KMS-11 (cell line): ENCODE data around the gene MAP3K6.

Experiments
- H2AFZ ChIP-seq: fragments of 200-600 bp; sonication (generic); 2 replicates; pipeline ENCODE4 v1.6.1; 2016; ENCODE audit warnings: antibody characterized with exemption, mixed run types, low read depth
- H3K27ac ChIP-seq: fragments of 200-600 bp; sonication (generic); 2 replicates; pipeline ENCODE4 v1.6.1; 2016; ENCODE audit warnings: mild to moderate bottlenecking, mixed run types
- H3K27me3 ChIP-seq: fragments of 200-600 bp; sonication (generic); 2 replicates; pipeline ENCODE4 v1.6.1; 2017; ENCODE audit warnings: mild to moderate bottlenecking, low read depth, mixed run types, moderate library complexity; ENCODE audit not compliant: insufficient read depth
- H3K36me3 ChIP-seq: fragments of 200-600 bp; sonication (generic); 2 replicates; pipeline ENCODE4 v1.6.1; 2017; ENCODE audit warnings: mild to moderate bottlenecking, mixed run types; ENCODE audit not compliant: insufficient read depth
- H3K4me1 ChIP-seq: fragments of 200-600 bp; sonication (generic); 2 replicates; pipeline ENCODE4 v1.6.1; 2016; ENCODE audit warnings: mild to moderate bottlenecking, low read depth, mixed run types; ENCODE audit not compliant: poor library complexity, severe bottlenecking
- H3K4me2 ChIP-seq: fragments of 200-600 bp; sonication (generic); 2 replicates; pipeline ENCODE4 v1.7.0; 2016; ENCODE audit warnings: mild to moderate bottlenecking, mixed run types
- H3K4me3 ChIP-seq: fragments of 200-600 bp; sonication (generic); IDR thresholded peaks from 2 replicates; pipeline ENCODE4 v1.6.1; 2017; ENCODE audit warnings: low read depth, low read length, mixed read lengths; ENCODE audit not compliant: insufficient read depth
- H3K79me2 ChIP-seq: fragments of 200-600 bp; sonication (generic); 2 replicates; pipeline ENCODE4 v1.6.1; 2016; ENCODE audit warnings: low read depth, mixed run types; ENCODE audit not compliant: insufficient read depth
- H3K9ac ChIP-seq: fragments of 200-600 bp; sonication (generic); 2 replicates; pipeline ENCODE4 v1.6.1; 2016; ENCODE audit warnings: mild to moderate bottlenecking, mixed run types
- H4K20me1 ChIP-seq: fragments of 200-600 bp; sonication (generic); 2 replicates; pipeline ENCODE4 v1.6.1; 2016; ENCODE audit warnings: mild to moderate bottlenecking, mixed run types; ENCODE audit not compliant: insufficient read depth
- TF ChIP-seq, protein P1 (sequence below): fragments of 200-600 bp; sonication (generic); conservative IDR thresholded peaks from 2 replicates; pipeline ENCODE4 v1.6.1; 2017; ENCODE audit warnings: low read depth, mild to moderate bottlenecking, antibody characterized with exemption, low read length, moderate library complexity, mixed read lengths

The MAP3K6 gene

DNA sequence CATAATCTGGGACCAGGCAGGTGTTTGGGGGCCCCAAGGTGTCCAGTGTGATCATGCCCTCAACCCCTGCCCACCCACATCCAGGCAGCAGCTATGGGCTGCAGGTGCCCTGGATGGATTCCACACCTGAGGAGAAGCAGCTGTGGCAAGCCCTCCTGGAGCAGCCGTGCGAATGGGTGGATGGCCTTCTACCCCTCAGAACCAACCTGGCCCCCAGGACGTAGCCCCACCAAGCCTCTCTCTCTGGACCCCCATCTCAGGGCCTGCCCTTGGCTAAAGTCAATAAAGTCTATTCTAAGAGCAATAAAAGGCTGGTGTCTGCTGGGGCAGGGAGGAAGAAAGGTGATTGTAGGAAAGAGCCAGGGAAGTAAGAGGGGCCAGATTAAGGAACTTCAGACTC, 13.1 kb downstream of the MAP3K6 start:
- H3K27me3 ChIP-seq = no peaks in the 10 kb centered on the region
- H4K20me1 ChIP-seq = no peaks in the 10 kb centered on the region
- peaks cover 7% of the 10 kb centered on the region for H3K4me1 ChIP-seq
- no peaks in the 10 kb centered on the region for H3K79me2 ChIP-seq
- TF ChIP-seq, protein P1, sequence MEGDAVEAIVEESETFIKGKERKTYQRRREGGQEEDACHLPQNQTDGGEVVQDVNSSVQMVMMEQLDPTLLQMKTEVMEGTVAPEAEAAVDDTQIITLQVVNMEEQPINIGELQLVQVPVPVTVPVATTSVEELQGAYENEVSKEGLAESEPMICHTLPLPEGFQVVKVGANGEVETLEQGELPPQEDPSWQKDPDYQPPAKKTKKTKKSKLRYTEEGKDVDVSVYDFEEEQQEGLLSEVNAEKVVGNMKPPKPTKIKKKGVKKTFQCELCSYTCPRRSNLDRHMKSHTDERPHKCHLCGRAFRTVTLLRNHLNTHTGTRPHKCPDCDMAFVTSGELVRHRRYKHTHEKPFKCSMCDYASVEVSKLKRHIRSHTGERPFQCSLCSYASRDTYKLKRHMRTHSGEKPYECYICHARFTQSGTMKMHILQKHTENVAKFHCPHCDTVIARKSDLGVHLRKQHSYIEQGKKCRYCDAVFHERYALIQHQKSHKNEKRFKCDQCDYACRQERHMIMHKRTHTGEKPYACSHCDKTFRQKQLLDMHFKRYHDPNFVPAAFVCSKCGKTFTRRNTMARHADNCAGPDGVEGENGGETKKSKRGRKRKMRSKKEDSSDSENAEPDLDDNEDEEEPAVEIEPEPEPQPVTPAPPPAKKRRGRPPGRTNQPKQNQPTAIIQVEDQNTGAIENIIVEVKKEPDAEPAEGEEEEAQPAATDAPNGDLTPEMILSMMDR = no peak
- H3K36me3 ChIP-seq = no peaks in the 10 kb centered on the region
- H3K4me2 ChIP-seq = no peak overlapping the region
- H3K4me3 ChIP-seq = no peak overlapping the region
- H2AFZ ChIP-seq = no peak overlapping the region
- no peak overlapping the region for H3K27ac ChIP-seq
- H3K9ac ChIP-seq = no peak overlapping the region

DNA sequence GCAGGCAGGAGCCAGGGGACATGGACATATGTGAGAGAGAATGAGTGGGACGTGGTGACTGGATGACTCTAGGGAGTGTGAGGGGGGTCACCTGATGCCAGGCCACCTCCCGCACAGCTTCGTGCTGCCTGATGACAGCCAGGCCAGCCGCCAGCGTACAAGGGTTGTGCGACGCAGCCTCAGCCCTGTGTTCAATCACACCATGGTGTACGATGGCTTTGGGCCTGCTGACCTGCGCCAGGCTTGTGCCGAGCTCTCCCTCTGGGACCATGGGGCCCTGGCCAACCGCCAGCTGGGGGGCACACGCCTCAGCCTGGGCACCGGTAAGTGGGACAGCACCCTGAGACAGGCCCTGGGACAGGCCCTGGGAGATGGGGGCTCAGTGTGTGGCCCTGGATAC, 13.6 kb downstream of the MAP3K6 start:
- TF ChIP-seq, protein P1 = no peak
- H3K4me3 ChIP-seq = no peak overlapping the region
- H3K27me3 ChIP-seq = no peaks in the 10 kb centered on the region
- no peak overlapping the region for H3K27ac ChIP-seq
- H3K4me2 ChIP-seq = no peak overlapping the region
- no peak overlapping the region for H3K9ac ChIP-seq
- no peak overlapping the region for H2AFZ ChIP-seq
- no peaks in the 10 kb centered on the region for H4K20me1 ChIP-seq
- H3K79me2 ChIP-seq = no peaks in the 10 kb centered on the region
- no peaks in the 10 kb centered on the region for H3K36me3 ChIP-seq
- peaks cover 7% of the 10 kb centered on the region for H3K4me1 ChIP-seq

DNA sequence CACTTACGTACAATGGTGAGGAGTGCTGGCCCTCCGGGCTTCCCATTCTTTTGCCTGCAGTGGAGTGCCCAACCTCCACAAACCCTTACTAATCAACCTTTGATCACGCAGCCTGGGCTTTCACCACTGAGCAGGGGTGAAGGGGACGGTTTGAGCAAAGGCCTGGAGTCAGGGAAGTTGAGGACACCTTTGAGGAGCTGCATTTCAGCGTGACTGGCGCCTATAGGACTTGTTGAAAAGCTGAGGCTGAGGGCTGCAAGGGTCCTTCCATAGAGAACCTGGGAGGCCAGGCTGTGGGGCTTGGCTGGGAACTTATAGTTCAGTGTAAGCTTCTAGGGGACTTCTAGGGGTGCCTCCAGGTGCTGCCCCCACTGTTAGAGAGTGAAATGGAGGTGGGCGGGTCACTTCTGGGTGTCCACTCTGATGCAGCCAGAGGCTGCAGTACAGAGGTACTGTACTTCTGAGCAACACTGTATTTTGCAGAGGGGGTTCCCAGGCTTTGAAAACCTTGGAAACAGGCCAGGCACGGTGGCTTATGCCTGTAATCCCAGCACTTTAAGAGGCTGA, 15.1 kb downstream of the MAP3K6 start:
- Histone ChIP-seq H3K4me2 (no peak overlapping the region), H3K4me3 (no peak overlapping the region), H3K4me1 (no peaks in the 10 kb centered on the region), H3K27ac (no peak overlapping the region), H4K20me1 (no peaks in the 10 kb centered on the region), H3K9ac (no peak overlapping the region), H3K36me3 (no peaks in the 10 kb centered on the region), H2AFZ (no peak overlapping the region), H3K79me2 (no peaks in the 10 kb centered on the region), H3K27me3 (no peaks in the 10 kb centered on the region)
- TF ChIP-seq, protein P1 = no peak

DNA sequence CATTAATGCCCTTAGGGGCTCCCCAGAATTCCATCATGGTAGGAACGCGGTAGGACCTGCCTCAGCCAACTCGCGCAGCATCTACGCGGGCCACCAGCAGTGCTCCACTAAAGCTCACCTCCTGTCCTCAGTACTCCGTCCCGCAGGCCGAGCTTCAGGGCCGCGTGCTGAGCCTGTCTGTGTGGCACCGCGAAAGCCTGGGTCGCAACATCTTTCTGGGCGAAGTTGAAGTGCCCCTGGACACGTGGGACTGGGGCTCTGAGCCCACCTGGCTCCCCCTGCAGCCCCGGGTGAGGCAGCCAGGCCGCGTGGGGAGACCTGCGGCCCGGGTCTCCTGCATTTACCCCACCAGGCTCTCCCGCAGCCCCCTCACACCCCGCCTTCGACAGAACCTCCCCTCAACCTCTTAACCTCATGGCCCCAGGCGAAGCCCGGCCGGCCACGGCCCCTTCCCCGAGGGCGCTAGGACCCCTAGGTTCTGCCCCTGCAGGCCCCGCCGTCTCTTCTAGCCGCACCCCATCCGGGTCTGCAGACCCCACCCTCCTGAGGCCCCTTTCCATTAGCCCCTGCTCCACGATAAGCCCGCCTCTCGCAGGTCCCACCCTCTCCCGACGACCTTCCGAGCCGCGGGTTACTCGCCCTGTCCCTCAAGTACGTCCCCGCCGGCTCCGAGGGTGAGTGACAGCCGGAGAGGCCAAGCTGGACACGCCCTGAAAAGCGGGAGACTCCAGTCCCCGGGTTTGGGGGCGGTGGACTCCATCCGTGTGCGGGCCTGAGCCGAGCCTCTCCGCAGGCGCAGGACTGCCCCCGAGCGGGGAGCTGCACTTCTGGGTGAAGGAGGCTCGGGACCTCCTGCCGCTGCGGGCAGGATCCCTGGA, 15.9 kb downstream of the MAP3K6 start:
- no peak overlapping the region for H3K27ac ChIP-seq
- TF ChIP-seq, protein P1 = no peak

More for the DNA sequence above, 15.9 kb downstream of the MAP3K6 start:
- Histone ChIP-seq H3K4me2 (no peak overlapping the region), H3K4me3 (no peak overlapping the region), H3K4me1 (no peaks in the 10 kb centered on the region), H3K79me2 (no peaks in the 10 kb centered on the region), H4K20me1 (no peaks in the 10 kb centered on the region), H3K27me3 (no peaks in the 10 kb centered on the region), H3K36me3 (no peaks in the 10 kb centered on the region), H3K9ac (no peak overlapping the region), H2AFZ (no peak overlapping the region)
